Measurements from ENCODE around the gene PACRG. TPM values are rescaled to one million over a fixed set of nuclear protein-coding genes. Genes with fewer than 3 reads are reported as not detected.

Gene PACRG
- total and polyA plus RNA-seq, 2 experiments from 2014 or later = 0.17 to 0.68 TPM

- TF ChIP-seq ZNF462 (CRISPR knock-in tag; IDR thresholded peaks at IDR 0.05) (no peak), EZH2 (IDR thresholded peaks at IDR 0.05; ENCODE audit: low read depth, unreplicated experiment) (no peak), JUNB (IDR thresholded peaks at IDR 0.05; ENCODE audit: unreplicated experiment) (no peak), POLR2AphosphoS5 (IDR thresholded peaks at IDR 0.05; ENCODE audit: low read depth) (no peak), ZNF114 (CRISPR knock-in tag; IDR thresholded peaks at IDR 0.05) (no peak), STAT1 (IDR thresholded peaks at IDR 0.05; ENCODE audit: unreplicated experiment) (no peak), EZH2phosphoT487 (IDR thresholded peaks at IDR 0.05; ENCODE audit: unreplicated experiment) (no peak), ZNF331 (CRISPR knock-in tag; IDR thresholded peaks at IDR 0.05; ENCODE audit: low read depth) (no peak), NANOG (IDR thresholded peaks at IDR 0.05; ENCODE audit: borderline replicate concordance) (no peak), CREB1 (CRISPR knock-in tag; IDR thresholded peaks at IDR 0.05; ENCODE audit: low read depth) (no peak)
- TF ChIP-seq, protein P1, sequence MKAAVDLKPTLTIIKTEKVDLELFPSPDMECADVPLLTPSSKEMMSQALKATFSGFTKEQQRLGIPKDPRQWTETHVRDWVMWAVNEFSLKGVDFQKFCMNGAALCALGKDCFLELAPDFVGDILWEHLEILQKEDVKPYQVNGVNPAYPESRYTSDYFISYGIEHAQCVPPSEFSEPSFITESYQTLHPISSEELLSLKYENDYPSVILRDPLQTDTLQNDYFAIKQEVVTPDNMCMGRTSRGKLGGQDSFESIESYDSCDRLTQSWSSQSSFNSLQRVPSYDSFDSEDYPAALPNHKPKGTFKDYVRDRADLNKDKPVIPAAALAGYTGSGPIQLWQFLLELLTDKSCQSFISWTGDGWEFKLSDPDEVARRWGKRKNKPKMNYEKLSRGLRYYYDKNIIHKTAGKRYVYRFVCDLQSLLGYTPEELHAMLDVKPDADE (IDR thresholded peaks at IDR 0.05) = no peak
- TF ChIP-seq, protein P2, sequence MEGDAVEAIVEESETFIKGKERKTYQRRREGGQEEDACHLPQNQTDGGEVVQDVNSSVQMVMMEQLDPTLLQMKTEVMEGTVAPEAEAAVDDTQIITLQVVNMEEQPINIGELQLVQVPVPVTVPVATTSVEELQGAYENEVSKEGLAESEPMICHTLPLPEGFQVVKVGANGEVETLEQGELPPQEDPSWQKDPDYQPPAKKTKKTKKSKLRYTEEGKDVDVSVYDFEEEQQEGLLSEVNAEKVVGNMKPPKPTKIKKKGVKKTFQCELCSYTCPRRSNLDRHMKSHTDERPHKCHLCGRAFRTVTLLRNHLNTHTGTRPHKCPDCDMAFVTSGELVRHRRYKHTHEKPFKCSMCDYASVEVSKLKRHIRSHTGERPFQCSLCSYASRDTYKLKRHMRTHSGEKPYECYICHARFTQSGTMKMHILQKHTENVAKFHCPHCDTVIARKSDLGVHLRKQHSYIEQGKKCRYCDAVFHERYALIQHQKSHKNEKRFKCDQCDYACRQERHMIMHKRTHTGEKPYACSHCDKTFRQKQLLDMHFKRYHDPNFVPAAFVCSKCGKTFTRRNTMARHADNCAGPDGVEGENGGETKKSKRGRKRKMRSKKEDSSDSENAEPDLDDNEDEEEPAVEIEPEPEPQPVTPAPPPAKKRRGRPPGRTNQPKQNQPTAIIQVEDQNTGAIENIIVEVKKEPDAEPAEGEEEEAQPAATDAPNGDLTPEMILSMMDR (conservative IDR thresholded peaks at IDR 0.05; ENCODE audit: low read depth in 2 of 2) = no peak
Observed at GRCh38 chr6:163289447-163289846, 561.7 kb downstream of the PACRG start (continued).
